GM12872 (cell line): ENCODE results near the gene PSMD11.

ENCODE experiments used
- CTCF ChIP-seq: IDR thresholded peaks from 3 replicates; pipeline ENCODE4 v1.5.1; 2011; ENCODE audit warnings: low read depth, mild to moderate bottlenecking, low read length, moderate library complexity; ENCODE audit not compliant: insufficient read depth

The PSMD11 gene

GRCh38 chr17:32453370-32453769, 9.1 kb downstream of the PSMD11 start:
- no peak for TF ChIP-seq CTCF

GRCh38 chr17:32458371-32458770, 14.1 kb downstream of the PSMD11 start:
- TF ChIP-seq CTCF: no peak

GRCh38 chr17:32460054-32460453, 15.7 kb downstream of the PSMD11 start:
- TF ChIP-seq CTCF: no peak

- TF ChIP-seq CTCF: no peak
Observed at GRCh38 chr17:32461498-32461852, 17.2 kb downstream of the PSMD11 start.

GRCh38 chr17:32461853-32462617, 17.7 kb downstream of the PSMD11 start:
- TF ChIP-seq CTCF: peak; percentile 68

- TF ChIP-seq CTCF: no peak
Observed at GRCh38 chr17:32463304-32463703, 19.0 kb downstream of the PSMD11 start.

- TF ChIP-seq CTCF: no peak
Observed at GRCh38 chr17:32464374-32464773, 20.1 kb downstream of the PSMD11 start.
